Activated CD4-positive, alpha-beta T cell treated with anti-CD3 and anti-CD28 coated beads, Interleukin-2, amount 10 ng/mL, durations not matched to agents 7 days and 5 days (primary cell): ENCODE data around the gene KPNA2. TPM values are rescaled to one million over a fixed set of nuclear protein-coding genes. Genes with fewer than 3 reads are reported as not detected.
"Not testable (repeated sequence)": the region's sequence is repeated elsewhere in the genome, so short reads cannot be mapped to it uniquely, and the experiment has no call there.

Experiments used
- CTCF ChIA-PET: fragments of 350-600 bp; sonication (Branson Sonifier 250); formaldehyde crosslinking; loops from one replicate; lab custom pipeline; 2021; ENCODE audit warnings: antibody characterized with exemption; lab: Charles Lee
- POLR2A ChIA-PET: fragments of 350-600 bp; sonication (Branson Sonifier 250); formaldehyde crosslinking; loops from one replicate; lab custom pipeline; 2021; ENCODE audit warnings: antibody characterized with exemption; lab: Charles Lee
- DNase-seq: peaks from one replicate; pipeline ENCODE4 v3.0.0-alpha.2; 2020
- H3K27ac Mint-ChIP-seq: one replicate; pipeline ENCODE4 v1.8.0; 2021; ENCODE audit warnings: mild to moderate bottlenecking, moderate library complexity, mixed read lengths
- H3K27me3 Mint-ChIP-seq: one replicate; pipeline ENCODE4 v1.8.0; 2021; ENCODE audit warnings: mixed read lengths
- H3K36me3 Mint-ChIP-seq: one replicate; pipeline ENCODE4 v1.8.0; 2021; ENCODE audit warnings: low read depth, mixed read lengths
- H3K4me1 Mint-ChIP-seq: one replicate; pipeline ENCODE4 v1.8.0; 2021; ENCODE audit warnings: mixed read lengths
- H3K4me3 Mint-ChIP-seq: one replicate; pipeline ENCODE4 v1.8.0; 2021; ENCODE audit warnings: mild to moderate bottlenecking, moderate library complexity, mixed read lengths
- H3K9me3 Mint-ChIP-seq: one replicate; pipeline ENCODE4 v1.8.0; 2021; ENCODE audit warnings: mixed read lengths
- total RNA-seq, 2 experiments: library from RNA; stranded (reverse); gene quantifications; one replicate each; pipeline ENCODE4 v1.2.3, GENCODE V29; 2021

The KPNA2 gene
- 100 to 1,000 TPM; 265 to 292 TPM for total RNA-seq

DNA sequence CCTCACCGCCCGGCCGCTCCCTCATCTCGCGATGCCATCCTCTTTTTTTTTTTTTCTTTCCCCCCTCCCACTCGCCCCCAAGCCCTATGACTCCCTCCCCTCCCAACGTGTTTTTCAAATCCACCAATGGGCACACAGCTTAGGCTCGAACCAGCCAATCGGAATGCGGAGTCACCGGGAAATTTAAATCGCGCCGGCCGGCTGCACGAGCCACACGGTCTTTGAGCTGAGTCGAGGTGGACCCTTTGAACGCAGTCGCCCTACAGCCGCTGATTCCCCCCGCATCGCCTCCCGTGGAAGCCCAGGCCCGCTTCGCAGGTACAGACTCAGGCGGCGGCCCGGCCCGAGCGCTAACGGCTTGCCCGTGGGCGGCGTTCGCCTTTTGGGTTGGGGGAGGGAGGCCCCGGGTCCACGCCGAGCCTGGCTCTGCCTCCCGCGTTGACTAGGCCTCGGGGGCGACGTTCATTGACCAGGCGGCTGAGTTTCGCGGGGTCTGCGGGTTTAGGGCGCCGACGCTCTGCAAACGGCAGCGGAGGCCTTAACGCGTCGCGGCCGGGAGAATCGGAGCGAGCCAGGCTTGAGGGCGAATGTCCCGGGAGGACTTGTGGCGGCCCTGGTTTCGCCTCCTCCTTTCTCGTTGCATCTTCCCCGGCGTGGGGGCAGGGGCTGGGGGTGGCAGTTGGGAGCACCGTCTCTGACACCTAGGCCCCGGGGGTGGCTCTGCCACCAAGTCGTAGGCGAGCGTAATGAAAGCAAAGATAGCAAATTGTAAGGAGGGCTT lies at the start of gene KPNA2:
KPNA2 (plus strand) TSS at position 213 of the 781 bp plus-strand sequence. CDS start 1,398 bp downstream, outside the sequence.
- peaks cover 36% of the 10 kb centered on the region for H3K36me3 Mint-ChIP-seq
- H3K27ac Mint-ChIP-seq: peak within 1 kb of the TSS; percentile 97
- POLR2A ChIA-PET: interaction anchor here (0.6 to 1.0 kb wide), 2 partner anchors 16 to 545 kb away, joined by 3 read pairs; no protein-coding TSS in a partner anchor
- CTCF ChIA-PET: interaction anchor here (0.6 to 2.4 kb wide), 2 partner anchors 16 to 395 kb away, joined by 4 to 8 read pairs; no protein-coding TSS in a partner anchor
- H3K4me3 Mint-ChIP-seq: peak within 1 kb of the TSS; percentile 96
- H3K27me3 Mint-ChIP-seq: no peaks in the 10 kb centered on the region
- no peaks in the 10 kb centered on the region for H3K9me3 Mint-ChIP-seq
- H3K4me1 Mint-ChIP-seq: peaks cover 28% of the 10 kb centered on the region
- DNase-seq: peak; percentile 96

DNA sequence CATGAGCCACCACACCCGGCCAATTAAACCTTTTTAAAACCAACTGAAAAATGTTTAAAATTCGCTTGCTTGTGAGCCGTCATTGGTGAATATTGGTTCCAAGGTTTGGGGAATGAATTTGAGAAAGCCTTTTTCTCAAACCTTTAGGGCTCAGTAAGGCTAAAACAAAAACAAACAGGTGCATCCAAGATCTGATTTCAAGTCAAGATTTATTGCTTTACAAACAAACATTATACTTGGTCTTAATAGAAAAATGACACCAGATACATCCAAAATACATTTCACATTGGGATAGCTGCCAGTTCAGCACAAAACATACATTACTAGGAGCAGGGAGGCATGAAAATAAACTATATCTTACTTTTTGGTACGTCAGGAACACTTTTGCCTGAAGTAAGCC lies 44.6 kb upstream of the KPNA2 start:
- no peak for DNase-seq
- POLR2A ChIA-PET: no interaction called here

DNA sequence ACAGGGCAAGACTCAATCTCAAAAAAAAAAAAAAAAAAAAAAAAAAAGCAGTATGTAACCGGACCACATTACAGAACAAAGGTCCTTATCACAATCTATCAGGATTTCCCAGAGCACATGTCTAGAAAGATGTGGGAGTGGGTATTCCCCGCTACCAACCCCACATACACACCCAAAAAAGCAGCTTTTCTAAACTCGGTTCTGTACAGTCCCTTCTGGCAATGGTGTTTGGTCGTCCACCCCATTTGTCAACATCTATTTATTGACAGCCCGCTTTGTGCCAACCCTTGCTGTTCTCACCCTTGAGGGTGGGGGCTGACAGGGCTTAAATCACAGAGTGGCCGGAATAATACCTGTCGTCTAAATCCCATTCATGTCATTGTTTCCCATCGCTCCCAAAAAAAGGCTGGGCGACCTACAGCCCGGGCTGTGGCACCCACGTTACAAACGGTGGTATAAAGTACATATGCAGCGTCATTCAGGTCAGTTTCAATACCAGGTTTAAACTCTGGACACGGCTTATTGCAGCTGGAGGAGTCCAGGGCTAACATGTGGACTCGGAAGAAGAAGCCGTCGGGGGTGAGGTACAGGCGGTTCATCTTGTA lies 42.9 kb upstream of the KPNA2 start:
- H3K4me3 Mint-ChIP-seq: peak overlapping the region; percentile 85
- ChIA-PET CTCF (no interaction called here), POLR2A (no interaction called here)
- H3K9me3 Mint-ChIP-seq: no peaks in the 10 kb centered on the region
- H3K36me3 Mint-ChIP-seq: no peaks in the 10 kb centered on the region
- H3K27me3 Mint-ChIP-seq: peaks cover 21% of the 10 kb centered on the region
- H3K4me1 Mint-ChIP-seq: peaks cover 32% of the 10 kb centered on the region
- DNase-seq: no peak
- H3K27ac Mint-ChIP-seq: peak overlapping the region; percentile 92

More for the DNA sequence above, 44.6 kb upstream of the KPNA2 start:
- H3K4me1 Mint-ChIP-seq: peaks cover 26% of the 10 kb centered on the region
- H3K4me3 Mint-ChIP-seq: no peak overlapping the region
- H3K27me3 Mint-ChIP-seq: peaks cover 10% of the 10 kb centered on the region
- H3K9me3 Mint-ChIP-seq: no peaks in the 10 kb centered on the region
- CTCF ChIA-PET: interaction anchor here (1.1 kb wide), 1 partner anchor 10 kb away, joined by 3 read pairs; no protein-coding TSS in a partner anchor
- H3K36me3 Mint-ChIP-seq: no peaks in the 10 kb centered on the region
- no peak overlapping the region for H3K27ac Mint-ChIP-seq

DNA sequence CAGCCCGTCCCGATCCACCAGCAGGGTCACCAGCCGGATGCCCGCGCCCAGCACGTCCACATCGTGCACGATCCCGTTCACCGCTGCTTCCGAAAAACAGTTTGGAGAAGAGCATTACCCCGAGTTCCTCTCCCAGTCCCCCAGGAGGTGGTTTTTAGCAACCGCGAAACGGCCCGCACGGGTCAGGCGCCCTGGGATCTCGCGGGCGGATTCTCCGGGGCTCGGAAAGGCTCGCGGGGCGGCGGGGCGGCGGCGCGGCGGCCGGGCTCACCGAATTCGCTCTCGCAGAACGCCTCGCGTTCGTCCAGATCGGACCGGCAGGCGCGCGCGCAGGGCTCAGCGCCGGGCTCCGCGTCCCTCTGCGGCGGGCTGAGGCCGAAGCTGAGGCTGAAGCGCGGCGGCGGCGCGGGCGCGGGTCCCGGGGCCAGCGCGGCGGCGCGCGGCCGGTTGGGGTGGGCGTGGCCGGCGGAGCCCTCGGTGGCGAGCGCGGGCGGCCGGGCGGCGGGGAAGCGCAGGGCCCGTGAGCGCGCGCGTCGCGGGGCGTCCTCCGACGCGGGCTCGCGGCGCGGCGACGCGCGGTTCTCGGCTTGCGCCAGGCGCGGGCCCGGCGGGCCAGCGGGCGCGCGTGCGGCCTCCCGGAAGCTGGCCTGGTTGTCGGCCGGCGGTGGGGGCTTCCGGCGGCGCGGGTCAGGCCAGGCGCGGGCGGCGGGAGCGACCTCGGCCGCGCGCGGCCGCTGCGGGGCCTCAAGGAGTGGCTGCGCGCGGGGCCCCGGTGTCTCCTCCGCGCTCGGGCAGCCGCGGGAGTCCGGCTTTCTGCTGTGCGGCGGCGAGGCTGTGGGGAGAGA lies 42.2 kb upstream of the KPNA2 start:
- Mint-ChIP-seq H3K9me3 (no peaks in the 10 kb centered on the region), H3K27me3 (peaks cover 21% of the 10 kb centered on the region), H3K36me3 (no peaks in the 10 kb centered on the region), H3K4me1 (peaks cover 32% of the 10 kb centered on the region), H3K4me3 (peak overlapping the region; percentile 85), H3K27ac (peak overlapping the region; percentile 92)
- CTCF ChIA-PET: interaction anchor here (1.4 kb wide), 1 partner anchor 27 kb away, joined by 3 read pairs; no protein-coding TSS in a partner anchor
- POLR2A ChIA-PET: no interaction called here
- DNase-seq: peak; percentile 68

DNA sequence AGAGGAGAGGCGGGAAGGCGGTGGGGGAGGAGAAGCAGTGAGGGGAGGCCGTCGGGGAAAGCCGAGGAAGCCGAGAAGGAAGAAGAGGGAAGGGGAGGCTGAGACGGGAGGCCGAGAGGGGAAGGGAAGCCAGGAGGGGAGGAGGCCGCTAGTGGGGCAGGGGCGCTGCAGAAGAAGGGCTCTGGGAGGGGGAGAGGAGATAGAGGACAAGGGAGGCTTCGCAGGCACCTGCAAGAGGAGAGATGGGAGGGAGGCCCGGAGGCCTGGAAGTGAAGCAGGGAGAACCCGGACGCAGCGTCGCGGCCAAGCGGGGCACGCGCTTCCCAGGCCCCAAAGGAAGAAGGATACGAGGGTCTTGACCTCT lies 41.6 kb upstream of the KPNA2 start:
- Mint-ChIP-seq H3K27ac (peak overlapping the region; percentile 92), H3K4me1 (peaks cover 32% of the 10 kb centered on the region), H3K36me3 (no peaks in the 10 kb centered on the region), H3K9me3 (no peaks in the 10 kb centered on the region), H3K4me3 (peak overlapping the region; percentile 72), H3K27me3 (peaks cover 21% of the 10 kb centered on the region)
- CTCF ChIA-PET: interaction anchor here (1.4 kb wide), 1 partner anchor 26 kb away, joined by 3 read pairs; no protein-coding TSS in a partner anchor
- DNase-seq: no peak
- POLR2A ChIA-PET: no interaction called here

DNA sequence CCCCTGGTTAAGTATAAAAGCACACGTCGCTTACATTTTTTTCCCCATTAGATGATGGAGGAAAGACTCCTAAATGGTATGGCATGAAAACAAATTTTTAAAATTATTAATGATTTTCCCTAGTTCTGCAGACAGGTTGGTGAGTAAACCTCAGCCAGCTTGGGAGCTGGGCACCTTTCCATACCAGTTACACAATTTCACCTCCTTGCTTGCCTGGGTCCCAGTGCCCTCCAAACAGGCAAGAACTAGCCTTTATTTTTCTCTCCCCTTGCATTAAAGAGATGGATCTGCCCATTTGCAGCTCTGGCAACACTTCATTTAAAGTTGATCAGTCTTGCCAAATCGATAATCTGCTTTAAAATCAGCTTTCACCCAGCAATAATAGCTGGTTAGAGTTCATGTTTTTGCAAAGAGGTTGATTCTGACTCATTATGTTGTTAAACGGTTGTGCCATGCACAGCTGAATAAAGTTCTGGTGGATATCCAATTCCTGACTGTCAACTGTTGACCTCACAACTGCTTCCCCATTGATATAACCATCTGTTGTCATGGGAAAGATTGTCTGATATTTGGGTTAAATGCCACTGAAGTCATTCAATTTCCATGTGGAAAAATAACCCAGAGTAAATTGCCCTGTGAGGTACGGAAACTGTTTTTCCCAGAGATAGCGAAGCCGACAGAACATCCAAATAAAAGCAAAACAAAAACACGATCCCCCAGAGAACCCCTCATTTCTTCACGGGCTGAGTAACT lies 40.5 kb upstream of the KPNA2 start:
- Mint-ChIP-seq H3K27ac (peak overlapping the region; percentile 92), H3K4me1 (peaks cover 32% of the 10 kb centered on the region), H3K27me3 (peaks cover 23% of the 10 kb centered on the region), H3K4me3 (peak overlapping the region; percentile 72), H3K36me3 (no peaks in the 10 kb centered on the region), H3K9me3 (no peaks in the 10 kb centered on the region)
- no peak for DNase-seq
- POLR2A ChIA-PET: no interaction called here
- CTCF ChIA-PET: interaction anchor here (0.6 to 1.4 kb wide), 2 partner anchors 25 to 851 kb away, joined by 3 read pairs; no protein-coding TSS in a partner anchor

DNA sequence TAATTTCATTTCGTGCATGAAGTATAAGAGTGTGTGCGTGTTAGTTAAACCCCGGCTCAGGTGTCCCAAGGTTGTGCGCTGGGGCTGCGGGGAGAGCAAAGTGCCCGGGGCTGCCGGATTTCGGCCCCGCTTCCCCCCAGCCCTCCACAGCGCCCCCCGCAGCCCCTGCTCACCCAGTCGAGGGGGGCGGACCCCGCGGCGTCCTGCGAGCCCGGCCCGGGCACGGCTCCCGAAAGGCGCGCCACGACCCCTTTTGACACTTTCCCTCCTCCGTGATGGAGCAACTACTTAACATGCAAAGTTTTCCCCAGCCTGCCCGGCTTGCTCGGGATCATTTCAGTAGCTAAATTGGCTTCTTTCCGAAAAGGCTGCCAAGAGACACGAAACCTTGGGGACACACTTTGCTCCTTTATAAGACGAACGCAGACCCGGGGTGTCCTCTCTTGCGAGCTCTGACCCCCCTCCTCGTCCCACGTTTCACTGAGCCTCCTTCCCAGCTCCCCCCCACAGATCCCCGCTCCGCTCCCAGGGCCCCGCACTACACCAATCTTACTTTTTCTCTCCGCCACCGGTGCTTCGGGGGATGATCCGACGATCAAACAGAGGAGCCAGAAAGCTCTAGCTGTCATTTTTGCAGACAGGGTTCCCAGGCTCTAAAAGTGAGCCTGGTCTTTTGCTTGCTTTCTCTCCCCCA lies 39.8 kb upstream of the KPNA2 start:
- no peak for DNase-seq
- Mint-ChIP-seq H3K27ac (no peak overlapping the region), H3K4me1 (peaks cover 32% of the 10 kb centered on the region), H3K9me3 (no peaks in the 10 kb centered on the region), H3K36me3 (no peaks in the 10 kb centered on the region), H3K27me3 (peaks cover 23% of the 10 kb centered on the region), H3K4me3 (peak overlapping the region; percentile 72)
- POLR2A ChIA-PET: no interaction called here
- CTCF ChIA-PET: no interaction called here

DNA sequence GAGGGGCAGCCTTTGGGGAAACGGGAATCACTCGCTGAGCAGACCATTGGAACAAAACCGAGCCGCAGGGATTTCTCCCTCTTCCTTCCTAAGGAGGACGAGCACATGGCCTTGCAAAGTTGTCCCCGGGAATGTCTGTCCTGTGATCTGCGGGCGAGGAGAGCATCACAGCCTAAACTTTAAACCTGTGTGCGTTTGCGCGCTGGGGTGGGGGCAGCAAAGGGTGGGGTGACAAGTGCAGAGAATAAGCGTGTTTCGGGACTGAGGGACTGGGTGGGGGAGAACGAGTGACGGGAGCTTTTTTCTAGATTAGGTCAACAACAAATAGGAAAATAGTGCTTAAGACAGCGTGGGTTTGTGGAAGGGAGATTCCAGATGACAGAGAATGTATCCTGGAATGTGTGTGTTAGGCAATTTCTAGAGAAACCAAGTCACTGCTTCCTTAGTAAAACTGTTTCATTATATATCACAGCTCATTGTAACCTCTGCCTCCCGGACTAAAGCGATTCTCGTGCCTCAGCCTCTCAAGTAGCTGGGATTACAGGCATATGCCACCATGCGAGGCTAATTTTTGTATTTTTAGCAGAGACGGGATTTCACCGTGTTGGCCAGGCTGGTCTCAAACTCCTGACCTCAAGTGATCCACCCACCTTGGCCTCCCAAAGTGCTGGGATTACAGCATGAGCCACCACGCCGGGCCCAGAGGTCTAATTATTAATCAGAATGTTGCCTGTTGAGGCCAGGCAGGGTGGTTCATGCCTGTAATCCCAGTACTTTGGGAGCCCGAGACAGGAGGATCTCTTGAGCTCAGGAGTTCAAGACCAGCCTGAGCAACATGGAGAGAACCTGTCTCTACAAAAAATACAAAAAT lies 39.0 kb upstream of the KPNA2 start, which contains the start of gene C17orf58:
C17orf58 (minus strand) TSS at position 169 of the 871 bp plus-strand sequence. CDS start 271 bp downstream, outside the sequence.
- H3K27ac Mint-ChIP-seq, H3K9me3 Mint-ChIP-seq, H3K36me3 Mint-ChIP-seq, POLR2A ChIA-PET, DNase-seq: not testable (repeated sequence)
- Mint-ChIP-seq H3K27me3 (peaks cover 23% of the 10 kb centered on the region), H3K4me3 (peak within 1 kb of the TSS; percentile 72), H3K4me1 (peaks cover 32% of the 10 kb centered on the region)
- CTCF ChIA-PET: interaction anchor here (0.6 kb wide), 1 partner anchor 489 kb away, joined by 4 read pairs; no protein-coding TSS in a partner anchor

DNA sequence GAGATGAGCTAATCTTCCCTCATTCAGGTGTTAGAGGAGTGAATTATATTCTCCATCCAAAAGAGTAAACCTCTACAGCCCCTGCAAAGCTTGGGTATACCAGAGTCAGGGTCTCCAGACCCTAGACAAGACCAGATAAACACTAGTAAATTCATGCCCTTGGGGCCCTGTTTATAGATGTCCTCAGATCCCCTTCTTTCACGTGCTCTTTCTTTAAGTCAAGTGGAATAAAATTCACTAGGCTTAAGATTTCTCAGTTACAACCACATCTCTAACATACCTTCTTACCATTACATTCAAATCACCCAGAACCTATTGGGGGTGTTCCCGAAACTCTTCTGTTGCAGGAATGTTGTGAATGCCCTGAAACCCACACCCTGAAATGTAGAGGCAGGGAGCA lies 37.1 kb upstream of the KPNA2 start:
- Mint-ChIP-seq H3K4me1 (peaks cover 24% of the 10 kb centered on the region), H3K27me3 (peaks cover 23% of the 10 kb centered on the region), H3K9me3 (no peaks in the 10 kb centered on the region), H3K36me3 (no peaks in the 10 kb centered on the region), H3K27ac (no peak overlapping the region), H3K4me3 (no peak overlapping the region)
- CTCF ChIA-PET: interaction anchor here (0.5 kb wide), 1 partner anchor 47 kb away, joined by 4 read pairs; no protein-coding TSS in a partner anchor
- POLR2A ChIA-PET: no interaction called here
- DNase-seq: no peak

DNA sequence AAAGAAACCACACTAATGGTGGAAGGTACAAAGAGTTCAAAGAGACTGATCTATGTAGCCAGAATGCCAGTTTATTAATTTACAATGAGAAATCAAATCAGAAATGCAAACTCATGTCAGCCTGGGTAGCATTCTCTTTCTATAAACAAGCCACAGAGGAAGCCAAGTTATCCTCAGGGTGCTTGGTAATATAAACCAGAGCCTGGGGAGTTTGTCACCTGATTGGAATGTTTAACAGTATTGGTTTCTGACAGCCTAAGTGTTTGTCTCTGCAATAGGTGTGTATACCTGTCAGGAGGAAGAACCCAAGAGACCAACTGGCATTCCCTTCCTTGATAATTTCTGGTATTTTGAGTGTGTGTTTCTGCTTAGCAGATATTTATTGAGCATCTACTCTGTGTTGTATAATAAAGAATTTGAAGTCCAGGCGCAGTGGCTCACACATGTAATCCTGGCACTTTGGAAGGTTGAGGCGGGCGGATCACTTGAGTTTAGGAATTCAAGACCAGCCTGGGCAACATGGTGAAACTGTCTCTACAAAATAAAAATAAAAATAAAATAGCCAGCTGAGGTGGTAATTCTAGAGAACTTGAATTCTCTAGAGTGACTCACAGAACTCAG lies 36.1 kb upstream of the KPNA2 start:
- POLR2A ChIA-PET: no interaction called here
- Mint-ChIP-seq H3K27me3 (peaks cover 23% of the 10 kb centered on the region), H3K27ac (no peak overlapping the region), H3K4me3 (no peak overlapping the region), H3K4me1 (peaks cover 19% of the 10 kb centered on the region), H3K9me3 (no peaks in the 10 kb centered on the region), H3K36me3 (no peaks in the 10 kb centered on the region)
- CTCF ChIA-PET: no interaction called here
- DNase-seq: no peak
